GM10266 (cell line): Measurements from ENCODE around the gene FMNL2.

ENCODE experiments used
- DNase-seq: peaks from one replicate; pipeline ENCODE4 v3.0.0; 2012; ENCODE audit errors: extremely low spot score
- TF ChIP-seq, protein P1 (sequence below): IDR thresholded peaks from 2 replicates; pipeline ENCODE4 v1.5.1; 2012; ENCODE audit warnings: mild to moderate bottlenecking, low read depth; ENCODE audit not compliant: control insufficient read depth, insufficient read depth; ENCODE audit errors: missing control alignments

The FMNL2 gene

DNA sequence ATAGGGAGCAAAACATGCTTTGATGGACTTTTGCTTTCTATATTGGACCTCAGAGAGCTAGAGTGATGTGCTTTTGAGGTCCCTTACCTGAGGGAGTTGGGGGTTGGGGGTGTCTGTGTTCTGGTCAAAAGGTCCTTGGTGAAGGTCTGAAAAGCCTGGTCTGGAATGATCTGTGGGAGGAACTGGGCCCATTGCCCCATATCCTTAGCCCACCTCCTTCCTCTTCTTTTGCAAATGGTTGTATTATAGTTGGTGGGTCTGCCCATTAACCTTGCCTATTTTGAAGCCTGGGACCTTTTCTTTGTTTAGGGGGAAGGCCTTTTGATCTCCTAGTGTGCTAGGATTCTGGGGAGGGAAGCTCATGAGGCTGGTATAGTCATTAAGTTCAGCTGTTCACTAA lies 88.7 kb downstream of the FMNL2 start:
- DNase-seq, result no peak
- TF ChIP-seq, protein P1, sequence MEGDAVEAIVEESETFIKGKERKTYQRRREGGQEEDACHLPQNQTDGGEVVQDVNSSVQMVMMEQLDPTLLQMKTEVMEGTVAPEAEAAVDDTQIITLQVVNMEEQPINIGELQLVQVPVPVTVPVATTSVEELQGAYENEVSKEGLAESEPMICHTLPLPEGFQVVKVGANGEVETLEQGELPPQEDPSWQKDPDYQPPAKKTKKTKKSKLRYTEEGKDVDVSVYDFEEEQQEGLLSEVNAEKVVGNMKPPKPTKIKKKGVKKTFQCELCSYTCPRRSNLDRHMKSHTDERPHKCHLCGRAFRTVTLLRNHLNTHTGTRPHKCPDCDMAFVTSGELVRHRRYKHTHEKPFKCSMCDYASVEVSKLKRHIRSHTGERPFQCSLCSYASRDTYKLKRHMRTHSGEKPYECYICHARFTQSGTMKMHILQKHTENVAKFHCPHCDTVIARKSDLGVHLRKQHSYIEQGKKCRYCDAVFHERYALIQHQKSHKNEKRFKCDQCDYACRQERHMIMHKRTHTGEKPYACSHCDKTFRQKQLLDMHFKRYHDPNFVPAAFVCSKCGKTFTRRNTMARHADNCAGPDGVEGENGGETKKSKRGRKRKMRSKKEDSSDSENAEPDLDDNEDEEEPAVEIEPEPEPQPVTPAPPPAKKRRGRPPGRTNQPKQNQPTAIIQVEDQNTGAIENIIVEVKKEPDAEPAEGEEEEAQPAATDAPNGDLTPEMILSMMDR, result no peak

DNA sequence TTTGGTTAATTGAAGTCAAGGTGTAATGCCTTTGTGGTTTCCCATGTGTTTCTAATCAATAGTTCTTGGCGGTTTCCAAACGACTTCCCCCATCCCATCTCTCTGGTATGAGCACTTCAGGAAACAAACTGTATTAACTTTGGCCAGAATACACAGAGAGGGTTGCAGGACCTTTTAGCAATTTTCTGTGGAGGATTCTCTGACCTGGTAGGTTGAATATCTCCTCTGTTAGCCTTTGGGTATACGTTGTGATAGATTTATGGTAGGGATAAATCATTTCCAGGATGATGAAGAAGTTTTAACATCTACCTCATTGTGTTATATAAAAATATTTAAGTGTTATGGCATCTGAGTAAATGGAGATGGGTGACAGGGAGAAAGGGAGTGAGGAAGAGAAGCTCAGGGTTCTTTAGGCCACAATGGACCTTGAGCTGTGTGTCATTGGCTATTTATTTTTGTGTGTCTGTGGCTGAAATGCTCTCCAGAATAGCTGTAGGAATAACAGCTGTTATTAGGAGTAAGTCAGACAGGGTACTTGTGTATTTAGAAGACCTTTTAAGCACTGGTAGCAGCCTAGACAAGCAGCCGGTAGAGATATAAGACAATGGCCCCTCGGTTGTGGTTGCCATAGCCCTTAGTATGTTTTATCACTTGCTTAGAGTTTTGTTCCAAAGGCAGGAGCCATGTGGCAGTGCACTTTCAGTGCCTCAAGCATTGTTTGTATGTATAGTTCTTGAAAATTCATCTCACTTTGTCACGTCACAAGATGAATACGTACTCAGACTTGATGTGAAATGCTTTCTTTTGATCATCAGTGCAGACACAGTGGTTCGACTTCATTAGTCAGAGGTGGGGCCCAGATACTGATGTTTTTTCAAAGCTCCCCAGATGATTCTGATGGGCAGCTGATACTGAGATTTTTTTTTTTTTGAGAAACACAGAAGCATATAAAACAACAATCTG lies 91.1 kb downstream of the FMNL2 start:
- TF ChIP-seq, protein P1, result no peak
- no peak for DNase-seq

DNA sequence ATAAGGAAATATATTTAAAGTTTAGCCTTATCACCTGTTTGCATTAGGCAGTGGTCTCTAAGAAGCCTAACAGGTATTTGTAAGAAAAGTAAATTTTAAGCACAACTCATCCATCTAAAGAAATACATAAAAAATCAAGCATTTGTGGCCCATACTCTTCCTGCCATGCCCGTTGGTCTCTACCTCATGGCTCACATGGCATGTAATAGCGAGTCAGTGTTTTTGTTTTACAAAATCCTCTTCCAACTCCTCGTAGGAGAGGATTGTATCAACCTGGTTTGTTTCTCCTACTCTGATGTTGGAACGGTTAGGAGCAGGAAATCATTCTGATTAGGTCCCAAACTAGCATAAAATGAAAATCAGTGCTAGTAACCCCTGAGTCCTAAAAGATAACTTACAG lies 91.8 kb downstream of the FMNL2 start:
- DNase-seq, result no peak
- TF ChIP-seq, protein P1, result no peak

DNA sequence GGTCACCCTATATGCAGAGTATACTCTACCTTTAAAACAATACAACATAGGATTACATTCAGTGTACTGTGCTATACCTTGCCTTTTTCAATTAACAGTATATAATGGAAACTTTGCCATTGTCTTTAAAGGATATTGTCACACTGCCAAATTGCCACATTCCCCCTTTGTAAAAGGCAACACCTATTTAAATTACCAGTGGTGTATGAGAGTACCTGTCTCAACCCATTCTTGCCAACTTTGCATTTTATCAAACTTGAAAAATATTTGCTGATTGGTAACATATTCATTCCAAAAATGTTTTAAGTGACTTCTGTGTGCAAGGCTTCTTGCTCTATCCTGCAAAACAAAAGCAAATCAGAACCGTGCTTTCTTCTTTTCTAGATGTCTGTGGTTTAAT lies 92.9 kb downstream of the FMNL2 start:
- TF ChIP-seq, protein P1, result no peak
- no peak for DNase-seq

DNA sequence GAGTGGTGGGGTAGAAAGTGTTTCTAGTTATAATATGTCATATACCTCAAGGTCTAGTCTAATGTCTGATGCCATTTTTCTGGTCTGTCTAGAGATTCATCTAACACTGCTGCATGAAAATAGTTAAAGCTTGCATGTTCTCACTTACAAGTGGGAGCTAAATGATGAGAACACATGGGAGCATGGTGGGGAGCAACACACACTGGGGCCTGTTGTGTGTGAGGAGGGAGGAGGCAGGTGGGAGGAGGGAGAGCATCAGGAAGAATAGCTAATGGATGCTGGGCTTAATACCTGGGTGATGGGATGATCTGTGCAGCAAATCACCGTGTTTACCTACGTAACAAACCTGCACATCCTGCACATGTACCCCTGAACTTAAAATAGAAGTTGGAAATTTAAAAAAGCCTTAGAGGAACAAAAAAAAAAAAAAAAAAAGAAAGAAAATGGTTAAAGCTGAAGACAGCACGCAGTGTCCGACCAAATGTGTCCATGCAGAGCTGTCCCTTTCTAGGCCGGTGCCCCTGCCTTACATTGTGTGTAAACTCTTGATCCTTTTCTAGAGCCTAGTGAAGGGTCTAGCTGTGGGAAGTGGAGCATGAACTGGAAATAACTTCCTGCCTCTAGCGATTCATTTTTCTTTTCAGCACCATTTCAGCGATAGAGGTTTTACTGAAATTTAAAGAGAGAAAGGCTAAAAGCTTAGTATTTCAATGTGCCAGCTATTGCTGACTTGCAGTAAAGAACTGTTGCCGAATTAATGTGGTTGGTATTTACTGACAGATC lies 94.0 kb downstream of the FMNL2 start:
- DNase-seq, result no peak
- TF ChIP-seq, protein P1, result no peak

DNA sequence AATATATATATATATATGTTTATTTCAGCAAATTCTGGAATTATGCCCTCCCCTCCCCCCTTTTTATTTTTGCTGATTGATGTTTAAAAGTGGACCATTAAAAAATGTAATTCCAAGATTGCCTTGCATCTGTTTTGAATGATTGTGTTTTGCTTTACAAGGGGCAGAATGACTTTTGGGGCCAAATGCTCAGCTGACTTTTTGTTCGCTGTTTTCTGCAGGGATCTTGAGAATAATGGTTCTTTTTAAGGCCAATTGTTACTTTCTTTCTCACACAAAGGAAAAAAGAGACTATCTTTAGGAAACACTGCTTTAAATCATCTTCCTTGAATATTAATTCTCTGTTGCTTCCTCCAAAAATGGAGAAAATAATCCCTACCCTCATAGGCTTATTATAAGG lies 95.9 kb downstream of the FMNL2 start:
- DNase-seq, result no peak
- TF ChIP-seq, protein P1, result no peak
